NB4 (cell line): ENCODE measurements around the gene FREM1.

Experiments used
- DNase-seq: peaks from one replicate; pipeline ENCODE4 v3.0.0; 2010; ENCODE audit warnings: low read depth
- H3K4me3 ChIP-seq: one replicate; pipeline ENCODE4 v1.5.1; 2011; ENCODE audit warnings: mild to moderate bottlenecking, low read depth, low read length, moderate library complexity
- MYC ChIP-seq: IDR thresholded peaks from 2 replicates; pipeline ENCODE4 v1.6.1; 2011; ENCODE audit warnings: low read depth, low read length
- POLR2A ChIP-seq: IDR thresholded peaks from 2 replicates; pipeline ENCODE4 v1.6.1; 2011; ENCODE audit warnings: mild to moderate bottlenecking; ENCODE audit not compliant: insufficient read length; ENCODE audit errors: extremely low read depth
- TF ChIP-seq, protein P1 (sequence below): IDR thresholded peaks from 2 replicates; pipeline ENCODE4 v1.6.1; 2011; ENCODE audit warnings: low read depth, low read length
- TF ChIP-seq, protein P2 (sequence below): IDR thresholded peaks from one replicate; pipeline ENCODE4 v1.5.1; 2012; ENCODE audit warnings: low read depth, low read length

Gene FREM1

DNA sequence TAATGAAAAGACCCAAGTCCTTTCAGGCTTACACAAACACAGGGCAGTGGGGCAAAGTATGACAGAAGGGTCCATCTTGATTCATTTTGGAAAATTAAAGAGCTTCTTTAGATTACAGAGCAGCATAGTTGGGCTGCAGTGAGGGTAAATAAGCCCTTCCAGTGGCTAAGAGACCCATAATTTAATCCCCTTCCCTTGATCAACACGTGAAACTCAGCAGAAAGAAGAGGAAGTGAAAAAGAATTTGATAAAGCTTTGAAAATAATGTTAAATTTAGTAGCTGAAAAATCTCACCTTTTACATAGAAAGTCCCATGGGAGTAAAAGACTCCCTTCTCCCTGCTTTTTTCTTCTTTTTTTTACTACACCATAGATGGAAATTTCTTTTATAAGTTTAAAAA lies 87.6 kb downstream of the FREM1 start:
- no peak for DNase-seq
- TF ChIP-seq, protein P1, sequence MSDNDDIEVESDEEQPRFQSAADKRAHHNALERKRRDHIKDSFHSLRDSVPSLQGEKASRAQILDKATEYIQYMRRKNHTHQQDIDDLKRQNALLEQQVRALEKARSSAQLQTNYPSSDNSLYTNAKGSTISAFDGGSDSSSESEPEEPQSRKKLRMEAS, result no peak
- no peak for TF ChIP-seq POLR2A
- TF ChIP-seq, protein P2, sequence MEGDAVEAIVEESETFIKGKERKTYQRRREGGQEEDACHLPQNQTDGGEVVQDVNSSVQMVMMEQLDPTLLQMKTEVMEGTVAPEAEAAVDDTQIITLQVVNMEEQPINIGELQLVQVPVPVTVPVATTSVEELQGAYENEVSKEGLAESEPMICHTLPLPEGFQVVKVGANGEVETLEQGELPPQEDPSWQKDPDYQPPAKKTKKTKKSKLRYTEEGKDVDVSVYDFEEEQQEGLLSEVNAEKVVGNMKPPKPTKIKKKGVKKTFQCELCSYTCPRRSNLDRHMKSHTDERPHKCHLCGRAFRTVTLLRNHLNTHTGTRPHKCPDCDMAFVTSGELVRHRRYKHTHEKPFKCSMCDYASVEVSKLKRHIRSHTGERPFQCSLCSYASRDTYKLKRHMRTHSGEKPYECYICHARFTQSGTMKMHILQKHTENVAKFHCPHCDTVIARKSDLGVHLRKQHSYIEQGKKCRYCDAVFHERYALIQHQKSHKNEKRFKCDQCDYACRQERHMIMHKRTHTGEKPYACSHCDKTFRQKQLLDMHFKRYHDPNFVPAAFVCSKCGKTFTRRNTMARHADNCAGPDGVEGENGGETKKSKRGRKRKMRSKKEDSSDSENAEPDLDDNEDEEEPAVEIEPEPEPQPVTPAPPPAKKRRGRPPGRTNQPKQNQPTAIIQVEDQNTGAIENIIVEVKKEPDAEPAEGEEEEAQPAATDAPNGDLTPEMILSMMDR, result no peak
- no peak overlapping the region for H3K4me3 ChIP-seq

DNA sequence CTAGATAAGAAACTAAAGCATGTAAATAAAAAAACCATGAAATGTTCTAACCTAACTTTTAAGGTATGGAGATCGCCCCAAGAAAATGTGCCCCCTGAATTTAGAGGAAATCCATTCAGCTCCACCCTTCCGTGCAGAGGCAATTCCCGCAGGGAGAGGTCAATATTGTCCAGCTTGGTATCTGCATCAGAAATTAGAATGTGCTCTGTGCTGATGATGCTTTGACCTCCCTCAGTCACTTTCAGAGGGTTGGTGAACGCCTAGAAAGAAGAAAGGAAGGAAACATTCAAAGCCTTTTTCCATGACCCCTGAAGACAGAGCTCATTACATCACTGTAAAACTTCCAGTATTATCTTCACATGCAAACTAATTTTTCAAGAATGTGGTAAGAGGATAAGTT lies 91.0 kb downstream of the FREM1 start:
- no peak overlapping the region for H3K4me3 ChIP-seq
- DNase-seq, result no peak
- TF ChIP-seq, protein P2, result no peak
- TF ChIP-seq POLR2A (no peak), MYC (no peak)
- TF ChIP-seq, protein P1, result no peak

DNA sequence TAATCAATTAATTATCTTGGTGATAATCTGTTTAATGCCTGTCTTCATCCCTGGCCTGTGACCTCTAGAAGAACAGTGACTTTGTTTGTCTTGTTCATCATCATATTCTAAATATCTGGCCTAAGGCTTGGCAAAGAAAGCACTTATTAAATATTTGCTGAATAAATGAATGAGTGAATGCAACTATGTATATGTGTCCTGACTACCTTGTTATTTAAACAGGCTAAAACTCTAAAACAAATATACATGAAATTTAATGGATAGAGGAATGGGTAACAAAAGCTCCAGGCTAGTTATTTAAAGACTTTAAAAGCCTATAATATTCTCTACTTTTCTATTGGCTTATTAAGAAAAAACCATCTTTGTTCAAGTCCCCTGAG lies 96.0 kb downstream of the FREM1 start:
- no peak overlapping the region for H3K4me3 ChIP-seq
- DNase-seq, result no peak
- TF ChIP-seq, protein P2, result no peak
- TF ChIP-seq, protein P1, result no peak
- TF ChIP-seq MYC (no peak), POLR2A (no peak)

DNA sequence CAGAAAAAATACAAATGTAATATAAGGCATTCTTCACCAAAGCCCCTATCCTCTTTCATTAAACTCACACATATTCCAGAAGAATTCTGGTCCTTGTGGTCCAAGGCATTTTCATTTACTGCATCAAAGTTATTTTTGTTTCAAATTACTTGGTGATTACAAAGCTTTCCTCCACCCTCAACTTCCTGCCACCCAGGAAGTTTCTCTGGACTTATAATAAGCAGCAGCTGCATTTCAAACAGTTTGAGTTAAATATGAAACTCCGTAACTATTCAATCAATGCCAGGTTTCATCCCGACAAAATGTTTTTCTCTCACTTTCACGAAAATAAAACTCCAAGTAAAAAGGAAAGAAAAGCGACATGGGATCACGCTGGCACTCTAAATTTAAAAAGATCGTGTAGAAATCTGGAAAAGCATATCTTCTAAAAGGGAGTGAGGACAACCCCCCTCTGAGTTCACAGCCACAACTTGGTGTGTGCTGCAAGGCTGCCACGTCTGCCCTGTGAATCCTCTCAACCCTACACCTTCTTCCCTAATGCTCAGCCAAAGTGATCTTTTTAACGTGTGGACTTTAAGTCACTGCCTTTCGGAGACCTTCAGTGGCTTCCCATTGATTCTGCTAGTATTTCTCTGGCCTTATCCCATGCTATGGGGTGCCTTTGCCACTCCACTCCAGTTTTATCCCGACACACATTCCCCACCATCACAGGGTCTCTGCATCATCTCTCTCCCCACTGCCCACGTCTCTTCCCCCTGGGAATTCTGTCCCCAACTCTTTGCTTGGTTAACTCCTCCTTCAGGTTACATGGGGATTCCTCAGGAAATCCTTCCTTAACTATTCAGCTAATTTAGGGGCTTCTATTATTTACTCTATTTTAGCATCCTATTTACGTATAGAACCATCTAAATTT lies 96.6 kb downstream of the FREM1 start:
- TF ChIP-seq, protein P2, result no peak
- TF ChIP-seq, protein P1, result no peak
- TF ChIP-seq MYC (no peak), POLR2A (no peak)
- H3K4me3 ChIP-seq, result no peak overlapping the region
- DNase-seq, result no peak

DNA sequence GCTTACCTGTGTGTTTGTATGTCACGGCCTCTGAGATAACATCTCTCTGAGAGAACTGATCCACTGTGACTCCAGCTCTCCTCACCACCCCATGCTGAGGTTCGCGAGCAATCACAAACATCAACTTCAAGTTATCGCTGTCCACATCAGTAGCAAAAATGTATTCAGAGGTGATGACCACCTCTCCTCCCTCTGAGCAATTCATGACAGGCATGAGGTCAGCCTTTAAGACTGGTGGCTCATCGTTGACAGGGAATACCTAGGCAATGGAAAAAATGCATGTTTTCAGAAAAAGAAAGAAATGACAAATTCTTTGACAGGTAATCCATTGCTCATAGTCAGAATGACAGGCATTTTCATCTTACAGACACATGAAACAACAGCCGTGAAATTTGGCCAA lies 97.4 kb downstream of the FREM1 start:
- no peak overlapping the region for H3K4me3 ChIP-seq
- TF ChIP-seq MYC, result no peak
- DNase-seq, result no peak

DNA sequence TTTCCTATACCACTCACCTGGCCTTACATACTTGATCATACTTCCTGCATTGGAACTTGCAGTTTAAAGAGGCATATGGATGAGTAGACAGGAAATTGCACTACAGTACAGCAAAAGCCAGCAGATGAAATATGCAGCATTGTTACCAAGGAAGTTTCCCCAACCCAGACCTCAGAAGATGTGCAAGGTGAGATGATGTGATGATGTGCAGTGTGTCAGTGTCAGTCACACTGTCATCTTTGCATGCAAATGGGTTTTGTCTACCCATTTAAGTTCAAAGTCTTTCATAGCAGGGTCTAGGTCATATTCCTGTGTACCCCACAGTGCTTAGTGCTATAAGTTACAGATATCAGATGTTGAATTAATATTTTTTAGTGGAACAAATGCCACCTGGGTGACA lies 98.4 kb downstream of the FREM1 start:
- TF ChIP-seq, protein P1, result no peak
- TF ChIP-seq MYC, result no peak
- TF ChIP-seq, protein P2, result no peak
- TF ChIP-seq POLR2A, result no peak
- H3K4me3 ChIP-seq, result no peak overlapping the region
- no peak for DNase-seq
